Vagina (tissue), 2 donors: Measurements from ENCODE around the gene HSD17B14. TPM values are rescaled to one million over a fixed set of nuclear protein-coding genes. Genes with fewer than 3 reads are reported as not detected.
"Not testable (repeated sequence)": the region's sequence is repeated elsewhere in the genome, so short reads cannot be mapped to it uniquely, and the experiment has no call there.

Experiments used
- DNase-seq, 2 donors: peaks; one replicate each; pipeline ENCODE4 v3.0.0-alpha.2; 2017; ENCODE audit errors: extremely low spot score in 2 of 2
- H3K27ac ChIP-seq: fragments of 200-600 bp; sonication (generic); one replicate; pipeline ENCODE4 v1.5.1; 2019
- H3K27me3 ChIP-seq: fragments of 200-600 bp; sonication (generic); one replicate; pipeline ENCODE4 v1.5.1; 2019
- H3K36me3 ChIP-seq, 2 donors: fragments of 200-600 bp; sonication (generic); one replicate each; pipeline ENCODE4 v1.5.1; 2017 to 2019
- H3K4me1 ChIP-seq: fragments of 200-600 bp; sonication (generic); one replicate; pipeline ENCODE4 v1.5.1; 2019
- H3K4me3 ChIP-seq, 2 donors: fragments of 200-600 bp; sonication (generic); 1 replicate in 1 of 2; 2 replicates in 1 of 2; pipeline ENCODE4 v1.5.1; 2016 to 2019
- H3K9me3 ChIP-seq: fragments of 200-600 bp; sonication (generic); one replicate; pipeline ENCODE4 v1.5.1; 2019
- CTCF ChIP-seq, 3 experiments: fragments of 450-650 bp in 2 of 3; fragments of 200-600 bp in 1 of 3; sonication (generic) in 1 of 3; IDR thresholded peaks; one replicate each; pipeline ENCODE4 v1.5.1; 2017 to 2019; ENCODE audit warnings: antibody characterized with exemption in 3 of 3, mild to moderate bottlenecking in 2 of 3, moderate library complexity in 2 of 3
- POLR2A ChIP-seq, 2 donors: fragments of 450-650 bp; IDR thresholded peaks; one replicate each; pipeline ENCODE4 v1.6.1; 2017; ENCODE audit warnings: antibody characterized with exemption in 2 of 2, mild to moderate bottlenecking in 2 of 2, moderate library complexity in 2 of 2
- POLR2AphosphoS5 ChIP-seq, 2 donors: sonication (generic); formaldehyde crosslinking; IDR thresholded peaks; one replicate each; pipeline ENCODE4 v1.9.0; 2017; ENCODE audit warnings: antibody characterized with exemption in 2 of 2, mild to moderate bottlenecking in 2 of 2, low read depth in 1 of 2; ENCODE audit not compliant: insufficient read depth in 1 of 2
- intact Hi-C: fragments of 100-400 bp; cut with DNase I; formaldehyde crosslinking; loops from one replicate; pipeline ENCODE4 v1.15.1; 2023
- total RNA-seq: library from RNA; depleted of rRNA; stranded (reverse); fragments of >200 nt; gene quantifications from one replicate; pipeline ENCODE4 v1.2.3, GENCODE V29; 2016

The HSD17B14 gene
- total RNA-seq, 1 donor from 2014 or later = 19.2 TPM

- no peak for TF ChIP-seq POLR2A (IDR thresholded peaks at IDR 0.05)
- TF ChIP-seq CTCF (IDR thresholded peaks at IDR 0.05) = no peak
- intact Hi-C loops = no loop called here
- Histone ChIP-seq H3K36me3 (no peaks in the 10 kb centered on the region), H3K9me3 (no peaks in the 10 kb centered on the region), H3K27ac (no peak overlapping the region), H3K4me3 (no peak overlapping the region), H3K27me3 (no peaks in the 10 kb centered on the region), H3K4me1 (peaks cover 15% of the 10 kb centered on the region)
- DNase-seq = no peak
Measured at GRCh38 chr19:48793271-48793670, 43.0 kb downstream of the HSD17B14 start.

GRCh38 chr19:48787331-48787730 lies 49.0 kb downstream of the HSD17B14 start:
- intact Hi-C loops = not testable (repeated sequence)

GRCh38 chr19:48786422-48786821 lies 49.9 kb downstream of the HSD17B14 start:
- H3K4me3 ChIP-seq, H3K36me3 ChIP-seq, intact Hi-C loops, DNase-seq, H3K4me1 ChIP-seq, H3K27me3 ChIP-seq, H3K9me3 ChIP-seq, H3K27ac ChIP-seq: not testable (repeated sequence)

More at GRCh38 chr19:48787331-48787730, 49.0 kb downstream of the HSD17B14 start:
- DNase-seq, H3K36me3 ChIP-seq, H3K9me3 ChIP-seq, H3K27me3 ChIP-seq, H3K4me1 ChIP-seq, H3K4me3 ChIP-seq: not testable (repeated sequence)
- peak overlapping the region; percentile 18 for H3K27ac ChIP-seq

DNA sequence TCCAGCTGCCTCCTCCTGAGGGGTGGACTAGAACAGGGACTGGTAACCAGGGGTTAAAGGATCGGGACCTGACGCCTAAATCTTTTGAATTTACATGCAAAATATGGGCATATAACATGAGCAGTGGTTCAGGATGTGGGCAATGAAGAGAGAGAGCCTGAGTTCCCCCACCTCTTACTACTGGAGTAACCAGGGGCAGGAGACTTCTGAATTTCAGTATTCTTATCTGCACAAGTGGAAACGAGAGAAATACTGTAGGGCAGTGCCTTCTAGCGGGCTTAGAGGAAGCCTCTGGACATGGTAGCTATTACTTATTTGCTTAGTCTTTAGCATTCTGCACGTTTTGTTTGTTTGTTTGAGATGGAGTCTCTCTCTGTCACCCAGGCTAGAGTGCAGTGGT lies 51.8 kb downstream of the HSD17B14 start:
- H3K27ac ChIP-seq = no peak overlapping the region
- TF ChIP-seq CTCF (IDR thresholded peaks at IDR 0.05) (no peak), POLR2A (IDR thresholded peaks at IDR 0.05) (no peak), POLR2AphosphoS5 (IDR thresholded peaks at IDR 0.05; ENCODE audit: insufficient read depth in 1 of 2, low read depth in 1 of 2) (no peak)
- intact Hi-C loops = loop anchor here (5.0 kb wide), 1 partner anchor 137 kb away; the partner anchor contains the start of gene CA11

DNA sequence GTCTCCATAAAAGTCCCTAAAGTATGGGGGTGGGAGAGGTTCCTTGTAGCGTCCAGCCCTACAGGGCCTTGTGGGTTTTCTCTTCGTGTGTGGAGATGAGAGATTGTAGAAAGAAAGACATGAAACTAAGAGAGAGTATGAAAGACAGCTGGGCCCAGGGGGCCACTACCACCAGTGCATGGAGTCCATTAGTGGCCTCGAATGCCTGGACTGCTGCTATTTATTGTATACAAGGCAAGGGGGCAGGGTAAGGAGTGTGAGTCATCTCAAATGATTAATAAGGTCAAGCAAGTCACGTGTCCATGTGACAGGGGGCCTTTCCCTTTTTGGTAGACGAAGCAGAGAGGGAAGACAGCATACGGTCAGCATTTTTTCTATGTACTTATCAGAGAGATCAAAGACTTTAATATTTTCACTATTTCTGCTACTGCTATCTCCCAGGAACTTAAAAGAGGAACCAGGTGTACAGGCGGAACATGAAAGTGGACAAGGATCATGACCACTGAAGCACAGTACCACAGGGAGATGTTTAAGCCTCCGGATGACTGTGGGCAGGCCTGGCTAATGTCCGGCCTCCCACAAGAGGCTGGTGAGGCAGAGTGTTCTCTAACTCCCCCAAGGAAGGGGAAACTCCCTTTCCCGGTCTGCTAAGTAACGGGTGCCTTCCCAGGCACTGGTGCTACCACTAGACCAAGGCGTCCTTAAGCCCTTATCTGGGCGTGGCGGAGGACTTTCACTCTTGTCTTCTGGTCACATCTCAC lies 55.5 kb downstream of the HSD17B14 start:
- no peaks in the 10 kb centered on the region for H3K9me3 ChIP-seq
- peak overlapping the region; percentile 57 for H3K27ac ChIP-seq
- DNase-seq = no peak

More for the DNA sequence above, 51.8 kb downstream of the HSD17B14 start:
- Histone ChIP-seq H3K9me3 (no peaks in the 10 kb centered on the region), H3K4me1 (peaks cover 22% of the 10 kb centered on the region), H3K27me3 (no peaks in the 10 kb centered on the region), H3K4me3 (no peak overlapping the region), H3K36me3 (no peaks in the 10 kb centered on the region)
- no peak for DNase-seq

More for the DNA sequence above, 55.5 kb downstream of the HSD17B14 start:
- TF ChIP-seq CTCF (IDR thresholded peaks at IDR 0.05) (no peak), POLR2AphosphoS5 (IDR thresholded peaks at IDR 0.05; ENCODE audit: insufficient read depth in 1 of 2, low read depth in 1 of 2) (no peak), POLR2A (IDR thresholded peaks at IDR 0.05) (no peak)
- Histone ChIP-seq H3K36me3 (no peaks in the 10 kb centered on the region), H3K4me1 (peaks cover 22% of the 10 kb centered on the region), H3K4me3 (no peak overlapping the region), H3K27me3 (no peaks in the 10 kb centered on the region)
- intact Hi-C loops = loop anchor here (5.0 kb wide), 1 partner anchor 134 kb away; the partner anchor contains the start of gene CA11
